ENCODE measurements around the gene MYCL. TPM values are rescaled to one million over a fixed set of nuclear protein-coding genes. Genes with fewer than 3 reads are reported as not detected.

The MYCL gene
- total and polyA plus RNA-seq, 2 of the 13 experiments (the other 11 are each of a cell fraction or from before 2014, with no cell fraction given) = 0.31 to 1.7 TPM

DNA sequence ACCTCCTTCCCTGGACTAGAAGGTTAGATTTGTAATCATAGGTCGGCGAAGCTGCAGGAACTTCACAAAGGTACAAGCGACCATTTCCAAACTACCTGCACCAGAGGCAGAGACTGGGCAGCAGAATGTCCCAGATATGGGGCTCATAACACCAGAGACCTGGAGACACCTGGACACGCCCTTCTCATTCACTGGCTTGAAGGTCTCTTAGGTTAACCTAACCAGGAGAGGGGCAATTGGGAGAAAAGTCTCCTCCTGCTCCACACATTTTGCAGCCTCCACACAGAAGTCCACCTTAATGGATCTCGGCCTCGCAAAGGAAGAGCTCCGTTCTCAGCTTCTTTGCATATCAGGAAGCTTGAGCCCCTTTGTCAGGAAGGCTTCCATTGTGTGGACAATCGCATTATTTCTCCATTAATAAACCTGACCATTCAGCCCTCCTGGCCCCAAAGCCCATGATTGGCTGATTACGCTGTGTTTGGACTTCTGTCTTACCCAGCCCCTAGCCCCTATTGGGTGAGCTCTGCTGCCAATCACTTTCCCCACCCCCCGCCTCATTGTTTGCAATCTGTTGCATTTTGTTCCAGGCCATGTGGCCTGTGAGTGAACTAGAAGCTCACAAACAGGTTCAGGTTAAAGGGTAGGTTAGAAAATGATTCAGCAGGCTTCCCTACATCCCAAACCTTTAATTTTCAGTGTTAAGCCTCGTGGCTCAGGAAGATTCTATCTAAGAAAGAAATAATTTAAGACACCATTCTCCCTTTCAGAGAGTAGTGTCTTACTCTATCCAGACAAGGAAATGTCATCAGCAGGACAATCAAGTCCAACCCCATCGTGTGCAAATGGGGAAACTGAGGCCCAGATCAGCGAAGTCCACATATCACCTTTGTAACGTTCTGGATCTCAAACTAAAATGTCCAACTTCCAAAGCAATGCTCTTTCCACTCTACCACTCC, 2.8 kb downstream of the MYCL start (continued):
- TF ChIP-seq SNAPC5 (CRISPR knock-in tag; IDR thresholded peaks at IDR 0.05; ENCODE audit: borderline replicate concordance) (no peak), HMGA1 (CRISPR knock-in tag; conservative IDR thresholded peaks at IDR 0.05) (no peak), ZNF18 (CRISPR knock-in tag; IDR thresholded peaks at IDR 0.05; ENCODE audit: insufficient replicate concordance) (no peak), ETV6 (CRISPR knock-in tag; conservative IDR thresholded peaks at IDR 0.05) (no peak), ZSCAN9 (CRISPR knock-in tag; IDR thresholded peaks at IDR 0.05; ENCODE audit: borderline replicate concordance) (no peak), RXRB (CRISPR knock-in tag; IDR thresholded peaks at IDR 0.05; ENCODE audit: borderline replicate concordance) (no peak), ZNF143 (CRISPR knock-in tag; IDR thresholded peaks at IDR 0.05) (no peak), KLF12 (CRISPR knock-in tag; IDR thresholded peaks at IDR 0.05; ENCODE audit: borderline replicate concordance) (no peak), HNRNPUL1 (IDR thresholded peaks at IDR 0.05; ENCODE audit: low read depth, low read length) (no peak), NONO (IDR thresholded peaks at IDR 0.05) (no peak), NONO (CRISPR knock-in tag; conservative IDR thresholded peaks at IDR 0.05) (no peak), TOE1 (CRISPR knock-in tag; IDR thresholded peaks at IDR 0.05) (no peak), AKAP8 (CRISPR knock-in tag; IDR thresholded peaks at IDR 0.05) (no peak), MYNN (CRISPR knock-in tag; IDR thresholded peaks at IDR 0.05; ENCODE audit: low read depth) (no peak), ZNF205 (CRISPR knock-in tag; IDR thresholded peaks at IDR 0.05) (no peak), CREM (IDR thresholded peaks at IDR 0.05) (0 out of 2 replicates have a peak, but pooled peaks have one; percentile 15), CREM (CRISPR knock-in tag; IDR thresholded peaks at IDR 0.05) (no peak), ZNF543 (CRISPR knock-in tag; IDR thresholded peaks at IDR 0.05) (no peak), SSRP1 (CRISPR knock-in tag; IDR thresholded peaks at IDR 0.05) (peak; percentile 79; the same call in 1 of the 2 replicates)
- TF ChIP-seq, protein P1, sequence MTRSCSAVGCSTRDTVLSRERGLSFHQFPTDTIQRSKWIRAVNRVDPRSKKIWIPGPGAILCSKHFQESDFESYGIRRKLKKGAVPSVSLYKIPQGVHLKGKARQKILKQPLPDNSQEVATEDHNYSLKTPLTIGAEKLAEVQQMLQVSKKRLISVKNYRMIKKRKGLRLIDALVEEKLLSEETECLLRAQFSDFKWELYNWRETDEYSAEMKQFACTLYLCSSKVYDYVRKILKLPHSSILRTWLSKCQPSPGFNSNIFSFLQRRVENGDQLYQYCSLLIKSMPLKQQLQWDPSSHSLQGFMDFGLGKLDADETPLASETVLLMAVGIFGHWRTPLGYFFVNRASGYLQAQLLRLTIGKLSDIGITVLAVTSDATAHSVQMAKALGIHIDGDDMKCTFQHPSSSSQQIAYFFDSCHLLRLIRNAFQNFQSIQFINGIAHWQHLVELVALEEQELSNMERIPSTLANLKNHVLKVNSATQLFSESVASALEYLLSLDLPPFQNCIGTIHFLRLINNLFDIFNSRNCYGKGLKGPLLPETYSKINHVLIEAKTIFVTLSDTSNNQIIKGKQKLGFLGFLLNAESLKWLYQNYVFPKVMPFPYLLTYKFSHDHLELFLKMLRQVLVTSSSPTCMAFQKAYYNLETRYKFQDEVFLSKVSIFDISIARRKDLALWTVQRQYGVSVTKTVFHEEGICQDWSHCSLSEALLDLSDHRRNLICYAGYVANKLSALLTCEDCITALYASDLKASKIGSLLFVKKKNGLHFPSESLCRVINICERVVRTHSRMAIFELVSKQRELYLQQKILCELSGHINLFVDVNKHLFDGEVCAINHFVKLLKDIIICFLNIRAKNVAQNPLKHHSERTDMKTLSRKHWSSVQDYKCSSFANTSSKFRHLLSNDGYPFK (CRISPR knock-in tag; IDR thresholded peaks at IDR 0.05; ENCODE audit: borderline replicate concordance) = no peak
- TF ChIP-seq, protein P2, sequence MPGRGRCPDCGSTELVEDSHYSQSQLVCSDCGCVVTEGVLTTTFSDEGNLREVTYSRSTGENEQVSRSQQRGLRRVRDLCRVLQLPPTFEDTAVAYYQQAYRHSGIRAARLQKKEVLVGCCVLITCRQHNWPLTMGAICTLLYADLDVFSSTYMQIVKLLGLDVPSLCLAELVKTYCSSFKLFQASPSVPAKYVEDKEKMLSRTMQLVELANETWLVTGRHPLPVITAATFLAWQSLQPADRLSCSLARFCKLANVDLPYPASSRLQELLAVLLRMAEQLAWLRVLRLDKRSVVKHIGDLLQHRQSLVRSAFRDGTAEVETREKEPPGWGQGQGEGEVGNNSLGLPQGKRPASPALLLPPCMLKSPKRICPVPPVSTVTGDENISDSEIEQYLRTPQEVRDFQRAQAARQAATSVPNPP (CRISPR knock-in tag; IDR thresholded peaks at IDR 0.05) = no peak
